Small intestine (tissue), 7 donors: ENCODE results near the gene TRIM47. TPM values are rescaled to one million over a fixed set of nuclear protein-coding genes. Genes with fewer than 3 reads are reported as not detected.

Experiments used
- DNase-seq, 2 donors: peaks; one replicate each; pipeline versions ENCODE4 v3.0.0 to v3.0.0-alpha.2; 2013
- FAIRE-seq: peaks from 2 replicates; lab custom pipeline; 2012; peaks lifted over from hg19 to GRCh38; lab: Jason Lieb, UNC
- H3K27ac ChIP-seq, 3 donors: one replicate each; pipeline ENCODE4 v1.5.1; 2013; ENCODE audit warnings: low read length in 2 of 3, mild to moderate bottlenecking in 2 of 3, control low read depth in 1 of 3, inconsistent platforms in 1 of 3, low read depth in 1 of 3, moderate library complexity in 1 of 3
- H3K27me3 ChIP-seq, 3 donors: one replicate each; pipeline ENCODE4 v1.6.1; 2013; ENCODE audit warnings: low read length in 3 of 3, inconsistent platforms in 1 of 3; ENCODE audit not compliant: control insufficient read depth in 3 of 3, insufficient read depth in 3 of 3
- H3K36me3 ChIP-seq, 3 donors: one replicate each; pipeline ENCODE4 v1.6.1; 2013; ENCODE audit warnings: low read length in 3 of 3, inconsistent platforms in 1 of 3, low read depth in 1 of 3, mild to moderate bottlenecking in 1 of 3, moderate library complexity in 1 of 3; ENCODE audit not compliant: control insufficient read depth in 3 of 3, insufficient read depth in 2 of 3
- H3K4me1 ChIP-seq, 3 donors: one replicate each; pipeline ENCODE4 v1.6.1; 2013; ENCODE audit warnings: low read length in 2 of 3, inconsistent platforms in 1 of 3, low read depth in 1 of 3, mild to moderate bottlenecking in 1 of 3, moderate library complexity in 1 of 3; ENCODE audit not compliant: control insufficient read depth in 3 of 3, insufficient read depth in 2 of 3
- H3K4me3 ChIP-seq, 3 donors: one replicate each; pipeline ENCODE4 v1.5.1; 2013; ENCODE audit warnings: low read length in 3 of 3, control low read depth in 1 of 3, inconsistent platforms in 1 of 3, low read depth in 1 of 3, mild to moderate bottlenecking in 1 of 3, moderate library complexity in 1 of 3
- H3K9me3 ChIP-seq, 2 donors: one replicate each; pipeline ENCODE4 v1.6.1; 2013; ENCODE audit warnings: low read depth in 1 of 2, low read length in 1 of 2; ENCODE audit not compliant: control insufficient read depth in 2 of 2, insufficient read depth in 1 of 2
- WGBS, 3 donors: extraction: QIAGEN DNeasy Blood & Tissue Kit; methylation state at CpG; one replicate each; pipeline ENCODE4 v1.1.7; 2013; 5-methylcytosine and 5-hydroxymethylcytosine counted together
- polyA plus RNA-seq, 4 donors: library from polyadenylated mRNA; stranded (reverse) in 3 of 4; unstranded in 1 of 4; fragments of 200-250 nt in 3 of 4; fragments of 120-200 nt in 1 of 4; gene quantifications; one replicate each; pipeline versions ENCODE4 v1.2.1 to v1.2.3, GENCODE V29; 2013
- donor health status: healthy with polysubstance abuse.
- donor health status: control.
- donor health status: control.
- donor health status: Bipolar disorder and iron deficiency.
- donor health status: healthy.

Gene TRIM47
- polyA plus RNA-seq, 4 donors: 4.9 to 63.3 (median 43.8) TPM

DNA sequence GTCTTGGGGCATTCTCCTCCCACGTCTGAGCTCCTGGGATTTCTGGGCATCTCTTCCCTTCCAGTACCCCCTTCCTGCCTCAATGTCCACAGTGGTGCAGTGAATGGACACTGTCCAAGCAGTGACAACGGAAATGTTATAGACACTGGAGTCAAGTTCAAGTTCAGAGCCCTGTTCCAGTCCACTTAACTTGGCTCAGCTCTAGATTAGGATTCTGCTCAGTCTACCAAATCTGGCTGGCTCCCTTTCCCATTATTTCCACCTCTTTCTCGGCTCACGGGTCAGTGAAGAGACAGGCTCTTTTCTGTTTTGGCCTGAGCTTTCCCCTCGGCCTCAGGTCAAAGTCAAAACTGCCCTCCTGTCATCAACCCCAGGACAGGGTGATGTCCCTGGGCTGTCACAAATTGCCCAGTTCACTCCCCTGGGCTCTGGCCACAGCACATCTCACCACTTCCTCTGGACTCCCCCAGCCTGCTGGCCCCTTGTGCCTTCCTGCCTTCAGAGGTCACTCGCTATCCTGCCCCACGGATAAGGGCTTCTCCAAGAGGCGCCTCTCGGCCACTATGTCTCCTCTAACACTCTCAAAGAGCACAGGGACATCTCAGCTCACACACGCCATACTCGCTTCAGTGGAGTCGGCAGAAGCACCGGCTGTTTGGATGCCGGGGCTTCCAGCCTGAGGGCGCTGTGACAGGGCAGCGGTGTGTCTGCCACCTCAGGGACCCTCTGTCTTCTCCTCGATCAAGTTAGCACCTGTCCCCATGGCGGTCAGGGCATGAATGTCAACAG is 44.0 kb upstream of the TRIM47 start:
- 92 to 94% (median 92%) methylated on average over 18 of the region's 18 CpGs for WGBS, 3 donors
- H3K4me1 ChIP-seq: peaks cover 0 to 46% (median 8%) of the 10 kb centered on the region in 3 donors
- DNase-seq (no peak), FAIRE-seq (no peak)
- H3K27ac ChIP-seq: peak overlapping the region in 1 of 3 donors; percentile 75
- no peaks in the 10 kb centered on the region for H3K9me3 ChIP-seq
- no peaks in the 10 kb centered on the region for H3K27me3 ChIP-seq
- peak overlapping the region in 1 of 3 donors; percentile 24 for H3K4me3 ChIP-seq
- peaks cover 0 to 89% (median 0%) of the 10 kb centered on the region in 3 donors for H3K36me3 ChIP-seq

DNA sequence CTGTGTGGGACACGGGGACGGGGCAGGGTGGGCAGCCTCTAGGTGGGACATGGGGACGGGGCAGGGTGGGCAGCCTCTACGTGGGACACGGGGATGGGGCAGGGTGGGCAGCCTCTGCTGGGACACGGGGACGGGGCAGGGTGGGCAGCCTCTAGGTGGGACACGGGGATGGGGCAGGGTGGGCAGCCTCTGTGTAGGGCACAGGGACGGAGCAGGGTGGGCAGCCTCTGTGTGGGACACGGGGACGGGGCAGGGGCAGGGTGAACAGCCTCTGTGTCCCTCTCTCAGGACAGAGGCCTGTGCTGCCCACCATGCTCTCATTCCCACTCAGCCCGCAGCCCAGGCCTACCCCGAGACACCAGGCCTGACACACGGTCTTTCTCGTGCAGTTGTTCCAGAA is 43.2 kb upstream of the TRIM47 start:
- Histone ChIP-seq H3K4me1 (peaks cover 0 to 38% (median 8%) of the 10 kb centered on the region in 3 donors), H3K36me3 (peaks cover 0 to 93% (median 0%) of the 10 kb centered on the region in 3 donors), H3K9me3 (no peaks in the 10 kb centered on the region), H3K27ac (no peak overlapping the region), H3K27me3 (no peaks in the 10 kb centered on the region), H3K4me3 (no peak overlapping the region)
- WGBS, 3 donors: 91 to 95% (median 93%) methylated on average over 13 to 15 of the region's 15 CpGs
- no peak for DNase-seq
- FAIRE-seq: no peak

DNA sequence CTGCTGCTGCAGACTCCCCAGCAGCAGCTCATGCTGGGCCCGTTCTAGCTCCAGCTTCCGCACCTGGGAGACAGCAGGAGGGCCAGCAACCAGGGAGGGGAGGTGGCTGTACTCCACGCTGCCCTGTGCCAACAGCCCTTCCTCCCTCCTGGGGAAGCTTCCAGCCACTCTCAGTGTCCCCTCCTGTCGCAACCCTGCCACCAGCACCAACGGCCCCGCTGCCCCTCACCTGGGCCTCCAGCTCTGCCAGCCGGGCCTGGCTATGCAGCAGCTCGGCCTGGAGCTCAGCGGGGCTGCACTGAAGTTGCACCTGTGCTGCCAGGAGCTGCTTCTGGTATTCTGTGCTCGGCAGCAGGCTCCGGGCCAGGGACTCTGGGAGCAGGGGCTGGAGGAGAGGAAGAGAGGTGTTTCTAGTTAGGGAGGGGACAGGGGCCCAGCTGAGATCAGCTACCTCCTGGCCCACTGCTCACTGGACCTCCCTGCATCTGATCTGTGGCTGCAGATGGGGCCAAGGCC is 41.7 kb upstream of the TRIM47 start:
- peaks cover 0 to 93% (median 0%) of the 10 kb centered on the region in 3 donors for H3K36me3 ChIP-seq

DNA sequence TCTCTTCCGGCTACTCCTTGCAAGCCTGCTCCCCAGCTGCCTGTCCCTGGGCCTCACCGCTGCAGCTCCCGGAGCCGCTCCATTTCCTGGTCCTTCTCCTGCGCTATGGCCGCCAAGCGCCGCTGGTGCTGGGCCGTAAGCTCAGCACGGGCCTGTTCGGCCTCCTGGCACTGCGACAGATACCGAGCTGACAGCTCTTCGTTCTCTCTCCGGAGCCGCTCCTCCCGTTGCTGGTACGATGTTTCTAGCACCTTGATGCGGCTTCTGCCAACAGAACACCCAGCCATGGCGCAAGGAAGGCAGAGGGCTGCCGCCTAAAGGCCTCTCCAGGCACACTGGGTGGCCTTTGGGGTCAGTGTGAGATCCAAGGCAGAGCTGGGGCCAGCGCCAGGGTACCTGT is 41.2 kb upstream of the TRIM47 start:
- H3K4me3 ChIP-seq: no peak overlapping the region
- H3K27ac ChIP-seq: no peak overlapping the region
- FAIRE-seq (no peak), DNase-seq (no peak)
- peaks cover 0 to 93% (median 0%) of the 10 kb centered on the region in 3 donors for H3K36me3 ChIP-seq
- peaks cover 0 to 27% (median 8%) of the 10 kb centered on the region in 3 donors for H3K4me1 ChIP-seq
- WGBS, 3 donors: 94 to 97% (median 95%) methylated on average over 22 of the region's 22 CpGs
- no peaks in the 10 kb centered on the region for H3K27me3 ChIP-seq
- no peaks in the 10 kb centered on the region for H3K9me3 ChIP-seq

More for the DNA sequence above, 41.7 kb upstream of the TRIM47 start:
- no peak overlapping the region for H3K4me3 ChIP-seq
- no peaks in the 10 kb centered on the region for H3K27me3 ChIP-seq
- peaks cover 0 to 27% (median 8%) of the 10 kb centered on the region in 3 donors for H3K4me1 ChIP-seq
- FAIRE-seq: no peak
- H3K27ac ChIP-seq: no peak overlapping the region
- H3K9me3 ChIP-seq: no peaks in the 10 kb centered on the region
- no peak for DNase-seq
- WGBS, 3 donors: 87 to 92% (median 87%) methylated on average over 11 of the region's 11 CpGs

DNA sequence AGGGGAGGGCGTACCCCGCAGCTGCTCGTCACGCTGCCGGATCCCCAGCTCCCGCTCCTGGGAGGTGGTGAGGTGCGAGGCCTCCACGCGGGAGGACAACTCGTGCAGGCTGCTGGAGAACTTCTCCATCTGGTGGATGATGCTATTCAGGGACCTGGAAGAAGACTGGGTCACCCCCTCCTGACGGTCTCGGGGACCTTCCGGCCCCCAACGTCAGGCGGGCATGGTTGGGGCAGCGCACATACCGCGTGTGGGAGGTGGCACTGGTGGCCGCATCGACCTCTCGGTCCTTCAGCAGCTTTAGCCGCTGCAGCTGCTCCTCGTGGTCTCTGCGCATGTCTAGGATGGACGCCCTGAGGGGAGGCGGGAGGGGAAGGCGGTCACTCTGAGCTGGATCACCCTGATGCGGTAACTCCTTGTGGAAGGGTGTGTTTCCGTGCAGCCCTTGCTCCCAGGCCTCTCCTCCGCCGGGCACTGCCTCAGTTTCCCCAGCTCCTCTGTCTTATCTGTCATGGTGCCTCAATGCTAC is 39.6 kb upstream of the TRIM47 start:
- no peaks in the 10 kb centered on the region for H3K9me3 ChIP-seq
- H3K36me3 ChIP-seq: peaks cover 0 to 99% (median 0%) of the 10 kb centered on the region in 3 donors
- no peaks in the 10 kb centered on the region for H3K27me3 ChIP-seq
- no peak overlapping the region for H3K4me3 ChIP-seq
- no peak overlapping the region for H3K27ac ChIP-seq
- WGBS, 3 donors: 94 to 96% (median 95%) methylated on average over 31 of the region's 31 CpGs
- peaks cover 0 to 13% (median under 1%) of the 10 kb centered on the region in 3 donors for H3K4me1 ChIP-seq
- no peak for FAIRE-seq
- DNase-seq: no peak

DNA sequence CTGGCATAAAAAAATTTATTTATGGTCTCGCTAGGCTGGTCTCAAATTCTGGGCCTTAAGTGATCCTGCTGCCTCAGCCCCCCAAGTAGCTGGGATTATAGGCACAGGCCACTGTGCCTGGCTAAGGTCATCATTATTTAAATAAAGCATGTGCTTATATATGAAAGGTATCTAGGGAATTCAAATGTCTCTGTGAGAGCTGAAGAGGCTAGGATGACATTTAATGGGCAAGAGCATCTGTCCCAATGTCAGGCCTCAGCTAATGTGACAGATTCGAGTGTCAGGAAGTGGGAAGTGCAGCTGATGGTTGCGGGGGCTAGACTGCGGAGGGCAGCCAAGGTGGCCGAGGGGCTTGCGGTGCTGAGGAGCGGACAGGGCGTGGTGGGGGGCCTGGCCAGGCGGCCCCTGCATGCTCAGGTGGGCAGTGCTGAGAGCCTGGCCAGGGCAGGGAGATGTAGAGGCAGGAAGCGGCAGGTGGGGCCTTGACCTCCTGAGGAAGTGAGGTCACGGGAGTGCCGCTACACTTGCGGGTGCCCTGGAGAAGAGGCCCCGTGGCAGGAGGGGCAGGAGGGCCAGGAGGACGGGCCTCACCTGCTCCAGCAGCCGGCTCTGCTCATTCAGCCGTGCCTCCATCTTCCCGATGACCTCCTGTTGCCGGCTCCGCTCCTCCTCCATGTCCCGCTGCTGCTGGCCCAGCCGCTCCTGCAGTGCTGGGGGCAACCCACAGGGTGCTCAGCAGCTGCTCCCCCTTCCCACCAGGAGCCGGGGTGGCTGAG is 38.9 kb upstream of the TRIM47 start:
- Histone ChIP-seq H3K4me3 (no peak overlapping the region), H3K4me1 (peaks cover 0 to 7% (median 0%) of the 10 kb centered on the region in 3 donors), H3K27me3 (no peaks in the 10 kb centered on the region), H3K9me3 (no peaks in the 10 kb centered on the region), H3K27ac (no peak overlapping the region), H3K36me3 (peaks cover 0 to 97% (median 0%) of the 10 kb centered on the region in 3 donors)
- DNase-seq (no peak), FAIRE-seq (no peak)
- 87 to 92% (median 89%) methylated on average over 19 to 22 of the region's 23 CpGs for WGBS, 3 donors

DNA sequence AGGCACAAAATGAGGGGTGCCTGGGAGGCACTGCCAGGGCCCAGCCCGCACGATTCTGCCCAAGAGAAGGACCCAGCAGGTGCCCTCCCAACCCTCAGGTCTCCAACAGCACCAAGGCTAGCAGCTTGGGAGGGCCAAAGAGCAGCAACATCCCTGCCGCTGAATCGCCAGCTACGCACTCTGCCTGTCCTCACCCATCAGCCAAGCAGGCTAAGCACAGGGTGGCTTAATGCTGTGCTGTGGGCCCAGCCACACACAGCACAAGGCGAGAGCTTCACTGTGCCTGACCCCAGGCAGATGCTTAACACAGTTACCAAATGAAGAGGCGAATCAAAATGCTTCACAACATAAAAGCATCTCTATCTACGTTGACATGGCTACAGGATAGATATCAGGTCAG is 36.9 kb upstream of the TRIM47 start:
- Histone ChIP-seq H3K4me1 (no peaks in the 10 kb centered on the region), H3K4me3 (no peak overlapping the region), H3K27me3 (no peaks in the 10 kb centered on the region), H3K27ac (no peak overlapping the region), H3K9me3 (no peaks in the 10 kb centered on the region), H3K36me3 (peaks cover 0 to 97% (median 0%) of the 10 kb centered on the region in 3 donors)
- no peak for FAIRE-seq
- 83 to 89% (median 87%) methylated on average over 8 of the region's 8 CpGs for WGBS, 3 donors
- no peak for DNase-seq

DNA sequence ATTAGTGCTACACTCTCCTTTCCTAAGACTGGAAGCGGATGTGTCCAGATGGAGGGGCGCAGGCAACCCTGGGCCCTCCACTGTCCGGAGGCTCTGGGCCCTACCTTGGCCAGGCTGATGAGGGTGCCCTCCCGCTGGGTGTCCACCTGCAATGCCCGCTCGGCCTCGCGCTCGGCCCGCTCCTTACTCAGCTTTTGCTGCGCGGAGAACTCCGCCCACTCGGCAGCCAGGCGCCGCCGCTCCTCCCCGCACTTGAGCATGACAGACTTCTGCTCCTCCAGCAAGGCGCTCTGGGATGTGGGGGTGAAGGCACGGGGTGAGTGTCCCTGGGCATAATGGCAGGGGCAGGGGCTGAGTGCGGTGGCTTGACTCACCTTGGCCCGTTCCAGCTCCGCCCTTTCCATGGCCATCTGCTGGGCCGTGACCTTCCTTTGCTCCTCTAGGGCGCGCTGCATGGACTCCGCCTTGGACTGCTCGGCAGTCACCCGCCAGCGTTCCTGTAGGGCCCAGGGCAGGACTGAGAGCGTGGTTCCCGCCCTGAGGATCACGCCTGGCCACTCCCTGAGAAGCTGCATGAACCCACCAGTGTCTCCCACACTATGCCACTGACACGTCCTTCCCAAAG is 36.4 kb upstream of the TRIM47 start:
- Histone ChIP-seq H3K9me3 (no peaks in the 10 kb centered on the region), H3K27ac (no peak overlapping the region), H3K27me3 (no peaks in the 10 kb centered on the region), H3K4me1 (no peaks in the 10 kb centered on the region), H3K4me3 (no peak overlapping the region), H3K36me3 (peaks cover 0 to 97% (median 0%) of the 10 kb centered on the region in 3 donors)
- FAIRE-seq (no peak), DNase-seq (no peak)
- 93 to 96% (median 94%) methylated on average over 34 of the region's 34 CpGs for WGBS, 3 donors
